ENCODE measurements around the gene DTX3. TPM values are rescaled to one million over a fixed set of nuclear protein-coding genes. Genes with fewer than 3 reads are reported as not detected.

Gene DTX3
- total and polyA plus RNA-seq, 2 of the 13 experiments (the other 11 are each of a cell fraction or from before 2014, with no cell fraction given) = 9.0 to 27.2 TPM

- no peak for TF ChIP-seq MIXL1 (CRISPR knock-in tag; IDR thresholded peaks at IDR 0.05)
- TF ChIP-seq ZNF746 (CRISPR knock-in tag; IDR thresholded peaks at IDR 0.05) = no peak
- TF ChIP-seq BORCS8-MEF2B (CRISPR knock-in tag; IDR thresholded peaks at IDR 0.05) = no peak
- no peak for TF ChIP-seq E2F1 (CRISPR knock-in tag; IDR thresholded peaks at IDR 0.05)
- no peak for TF ChIP-seq FOSL1 (CRISPR knock-in tag; IDR thresholded peaks at IDR 0.05; ENCODE audit: borderline replicate concordance)
- no peak for TF ChIP-seq ARID3A (IDR thresholded peaks at IDR 0.05; ENCODE audit: low read depth, low read length)
- no peak for TF ChIP-seq ZNF414 (CRISPR knock-in tag; IDR thresholded peaks at IDR 0.05)
- 0 out of 2 replicates have a peak, but pooled peaks have one; percentile 16 for TF ChIP-seq NRL (CRISPR knock-in tag; IDR thresholded peaks at IDR 0.05; ENCODE audit: borderline replicate concordance)
- TF ChIP-seq ZFX (CRISPR knock-in tag; IDR thresholded peaks at IDR 0.05; ENCODE audit: low read depth) = peak; percentile 9; the same call in 1 of the 2 replicates
- TF ChIP-seq TAF1 (CRISPR knock-in tag; IDR thresholded peaks at IDR 0.05) = 0 out of 2 replicates have a peak, but pooled peaks have one; percentile 7
- TF ChIP-seq ZBTB38 (CRISPR knock-in tag; IDR thresholded peaks at IDR 0.05) = 0 out of 2 replicates have a peak, but pooled peaks have one; percentile 16
- TF ChIP-seq HNRNPL (IDR thresholded peaks at IDR 0.05; ENCODE audit: low read depth, low read length) = 0 out of 2 replicates have a peak, but pooled peaks have one; percentile 45
- peak; percentile 46; the same call in 1 of the 2 replicates for TF ChIP-seq KDM5B (CRISPR knock-in tag; IDR thresholded peaks at IDR 0.05; ENCODE audit: borderline replicate concordance)
- no peak for TF ChIP-seq ZBTB10 (CRISPR knock-in tag; IDR thresholded peaks at IDR 0.05; ENCODE audit: borderline replicate concordance)
- no peak for TF ChIP-seq GLMP (CRISPR knock-in tag; IDR thresholded peaks at IDR 0.05; ENCODE audit: borderline replicate concordance)
- 0 out of 2 replicates have a peak, but pooled peaks have one; percentile 24 for TF ChIP-seq ZNF331 (CRISPR knock-in tag; IDR thresholded peaks at IDR 0.05)
- TF ChIP-seq ZNF670 (CRISPR knock-in tag; IDR thresholded peaks at IDR 0.05; ENCODE audit: borderline replicate concordance) = 0 out of 2 replicates have a peak, but pooled peaks have one; percentile 1
- TF ChIP-seq ZNF34 (CRISPR knock-in tag; IDR thresholded peaks at IDR 0.05; ENCODE audit: borderline replicate concordance) = peak; percentile 47; the same call in 1 of the 2 replicates
- no peak for TF ChIP-seq ZNF567 (CRISPR knock-in tag; IDR thresholded peaks at IDR 0.05; ENCODE audit: borderline replicate concordance)
- TF ChIP-seq ZNF691 (CRISPR knock-in tag; IDR thresholded peaks at IDR 0.05; ENCODE audit: borderline replicate concordance, low read depth) = no peak; the same call in 1 of the 2 replicates
- TF ChIP-seq ZC3H4 (CRISPR knock-in tag; IDR thresholded peaks at IDR 0.05; ENCODE audit: borderline replicate concordance) = peak; percentile 23; the same call in 1 of the 2 replicates
- 0 out of 2 replicates have a peak, but pooled peaks have one; percentile 20 for TF ChIP-seq NFKB2 (CRISPR knock-in tag; IDR thresholded peaks at IDR 0.05; ENCODE audit: borderline replicate concordance)
Measured at GRCh38 chr12:57580466-57580795, 24.2 kb upstream of the DTX3 start (continued).

All from HepG2 (cell line).